Endothelial cell of umbilical vein (primary cell): Measurements from ENCODE around the gene FSD2. TPM values are rescaled to one million over a fixed set of nuclear protein-coding genes. Genes with fewer than 3 reads are reported as not detected.

Source experiments
- BruUV-seq: library from RNA; stranded (reverse); fragments of 400-500 nt; replicated peaks from 2 replicates; lab custom pipeline; 2021; lab: Mats Ljungman, UMichigan
- CTCF ChIA-PET: fragments of 300-600, 350-600 bp; sonication (Branson Sonifier 250); formaldehyde crosslinking; loops from one replicate; lab custom pipeline; 2021; ENCODE audit warnings: antibody characterized with exemption, inconsistent platforms; lab: Charles Lee
- POLR2A ChIA-PET: fragments of 300-600, 350-600 bp; sonication (Branson Sonifier 250); formaldehyde crosslinking; loops from one replicate; lab custom pipeline; 2021; ENCODE audit warnings: antibody characterized with exemption, inconsistent platforms; lab: Charles Lee
- DNase-seq: peaks from one replicate; pipeline ENCODE4 v3.0.0-alpha.2; 2011; ENCODE audit warnings: low read depth, low spot score
- FAIRE-seq: peaks from 2 replicates; lab custom pipeline; 2011; peaks lifted over from hg19 to GRCh38; lab: Jason Lieb, UNC
- H2AFZ ChIP-seq: 2 replicates; pipeline ENCODE4 v1.6.0; 2012; ENCODE audit warnings: low read depth, low read length, control low read depth, inconsistent platforms
- H3K27ac ChIP-seq: 2 replicates; pipeline ENCODE4 v1.5.1; 2011; ENCODE audit warnings: low read depth, mild to moderate bottlenecking, control low read depth, low read length, moderate library complexity; ENCODE audit not compliant: insufficient read depth
- H3K27me3 ChIP-seq, 2 experiments: 2 replicates each; pipeline versions ENCODE4 v1.6.0 to v1.6.1; 2011; ENCODE audit warnings: low read length in 2 of 2, mixed read lengths in 1 of 2; ENCODE audit not compliant: control insufficient read depth in 2 of 2, insufficient read depth in 2 of 2
- H3K36me3 ChIP-seq, 2 experiments: 2 replicates in 1 of 2; 3 replicates in 1 of 2; pipeline ENCODE4 v1.5.1; 2011; ENCODE audit warnings: low read length in 2 of 2, mild to moderate bottlenecking in 1 of 2, moderate library complexity in 1 of 2; ENCODE audit not compliant: control insufficient read depth in 2 of 2, insufficient read depth in 2 of 2; ENCODE audit errors: extremely low read depth in 1 of 2
- H3K4me1 ChIP-seq: 3 replicates; pipeline ENCODE4 v1.5.1; 2011; ENCODE audit warnings: mild to moderate bottlenecking, low read length; ENCODE audit not compliant: control insufficient read depth, insufficient read depth; ENCODE audit errors: extremely low read depth
- H3K4me2 ChIP-seq: 2 replicates; pipeline ENCODE4 v1.6.1; 2011; ENCODE audit warnings: low read length, control low read depth, mixed read lengths; ENCODE audit not compliant: insufficient read depth
- H3K4me3 ChIP-seq, 3 experiments: fragments of 200-600 bp in 1 of 3; sonication (generic), shearing (Covaris generic) in 1 of 3; replicated peaks in 1 of 3; 2 replicates each; pipeline ENCODE4 v1.5.1; 2011 to 2016; ENCODE audit warnings: control low read depth in 3 of 3, low read length in 3 of 3, mild to moderate bottlenecking in 2 of 3, inconsistent platforms in 1 of 3, low read depth in 1 of 3, moderate library complexity in 1 of 3; ENCODE audit not compliant: insufficient read depth in 1 of 3
- H3K79me2 ChIP-seq: 2 replicates; pipeline ENCODE4 v1.6.0; 2012; ENCODE audit warnings: low read length, inconsistent platforms; ENCODE audit not compliant: control insufficient read depth, insufficient read depth
- H3K9ac ChIP-seq: replicated peaks from 2 replicates; pipeline ENCODE3; 2011; ENCODE audit warnings: low read length, control low read depth; ENCODE audit not compliant: insufficient read depth; ENCODE audit errors: extremely low read depth
- H3K9me1 ChIP-seq: replicated peaks from 3 replicates; pipeline ENCODE4 v1.6.0; 2011; ENCODE audit warnings: mild to moderate bottlenecking, low read length; ENCODE audit not compliant: control insufficient read depth, insufficient read depth; ENCODE audit errors: extremely low read depth
- H3K9me3 ChIP-seq: replicated peaks from 2 replicates; pipeline ENCODE4 v1.5.1; 2012; ENCODE audit warnings: low read length, inconsistent platforms; ENCODE audit not compliant: control insufficient read depth, insufficient read depth
- H4K20me1 ChIP-seq: replicated peaks from 2 replicates; pipeline ENCODE3; 2011; ENCODE audit warnings: mild to moderate bottlenecking, low read length; ENCODE audit not compliant: control insufficient read depth, insufficient read depth; ENCODE audit errors: extremely low read depth
- CTCF ChIP-seq, 2 donors: IDR thresholded peaks; 1 replicate in 1 of 2; 2 replicates in 1 of 2; pipeline ENCODE4 v1.5.1; 2011; ENCODE audit warnings: low read length in 2 of 2, mild to moderate bottlenecking in 2 of 2, moderate library complexity in 2 of 2, control low read depth in 1 of 2, inconsistent platforms in 1 of 2, low read depth in 1 of 2; ENCODE audit not compliant: insufficient read depth in 1 of 2; ENCODE audit errors: extremely low read depth in 1 of 2
- EZH2 ChIP-seq: IDR thresholded peaks from 2 replicates; pipeline ENCODE4 v1.6.1; 2012; ENCODE audit warnings: borderline replicate concordance, low read depth, mild to moderate bottlenecking, moderate library complexity, low read length, inconsistent platforms; ENCODE audit not compliant: severe bottlenecking
- FOS ChIP-seq: IDR thresholded peaks from 2 replicates; pipeline ENCODE4 v1.6.1; 2011; ENCODE audit warnings: mild to moderate bottlenecking, low read length, moderate library complexity, borderline replicate concordance; ENCODE audit not compliant: insufficient read depth
- GATA2 ChIP-seq: IDR thresholded peaks from 2 replicates; pipeline ENCODE4 v1.7.0; 2011; ENCODE audit warnings: low read depth, mild to moderate bottlenecking, moderate library complexity, mixed read lengths, low read length; ENCODE audit not compliant: insufficient read length, insufficient read depth
- JUN ChIP-seq: IDR thresholded peaks from 2 replicates; pipeline ENCODE4 v1.6.1; 2011; ENCODE audit warnings: borderline replicate concordance, low read depth; ENCODE audit not compliant: insufficient read length, insufficient read depth
- MAX ChIP-seq: IDR thresholded peaks from 2 replicates; pipeline ENCODE4 v1.6.1; 2011; ENCODE audit not compliant: insufficient read depth, insufficient read length
- MYC ChIP-seq: IDR thresholded peaks from one replicate; pipeline ENCODE4 v1.6.1; 2011; ENCODE audit warnings: mild to moderate bottlenecking, low read depth, low read length
- POLR2A ChIP-seq: IDR thresholded peaks from 2 replicates; pipeline ENCODE4 v1.6.1; 2012; ENCODE audit warnings: low read depth, mild to moderate bottlenecking, control low read depth, low read length
- POLR2AphosphoS5 ChIP-seq: IDR thresholded peaks from 2 replicates; pipeline ENCODE4 v1.6.1; 2012; ENCODE audit warnings: low read depth, mild to moderate bottlenecking, control low read depth, low read length, moderate library complexity; ENCODE audit not compliant: insufficient read depth
- dilution Hi-C: fragments of 300-500 bp; cut with MboI; formaldehyde crosslinking; loops from one replicate; pipeline ENCODE4 v1.15.0; 2019; ENCODE audit warnings: low sequenced_read_pairs; ENCODE audit not compliant: extremely low pct_ligation_motif_present
- intact Hi-C: fragments of 100-400 bp; cut with micrococcal nuclease; formaldehyde crosslinking; loops from one replicate; pipeline ENCODE4 v1.10.0; 2022
- polyA plus RNA-seq, 4 experiments: library from polyadenylated mRNA; depleted of rRNA in 3 of 4; stranded (reverse) in 3 of 4; unstranded in 1 of 4; fragments of >200 nt; gene quantifications; 2 replicates each; pipeline versions ENCODE4 v1.2.1 to v1.2.3, GENCODE V29; 2011 to 2012; ENCODE audit warnings: missing spikeins in 1 of 4
- total RNA-seq: library from RNA; stranded (reverse); gene quantifications from 2 replicates; pipeline ENCODE4 v1.2.3, GENCODE V29; 2021

Gene FSD2
- total and polyA plus RNA-seq, 2 donors (not counting 3 experiments of a cell fraction or from before 2014, with no cell fraction given), result not detected

- no peak overlapping the region for H2AFZ ChIP-seq
- H3K9ac ChIP-seq, result no peak overlapping the region
- DNase-seq (no peak), FAIRE-seq (no peak)
- no peak overlapping the region for H3K27ac ChIP-seq
- TF ChIP-seq POLR2A, result no peak
- no peak for TF ChIP-seq GATA2
- no peak for TF ChIP-seq MAX
- no peak for TF ChIP-seq FOS
- TF ChIP-seq CTCF (IDR thresholded peaks at IDR 0.05; ENCODE audit: extremely low read depth in 1 of 2, insufficient read depth in 1 of 2, low read depth in 1 of 2, low read length in 2 of 2), result no peak
- TF ChIP-seq POLR2AphosphoS5, result no peak
- TF ChIP-seq MYC, result no peak
- no peak for TF ChIP-seq JUN
- no peak for TF ChIP-seq EZH2
- intact Hi-C loops (no loop called here), dilution Hi-C loops (no loop called here)
- H3K4me2 ChIP-seq, result no peak overlapping the region
- ChIA-PET POLR2A (no interaction called here), CTCF (no interaction called here)
- H3K79me2 ChIP-seq, result no peaks in the 10 kb centered on the region
- H3K9me3 ChIP-seq, result no peaks in the 10 kb centered on the region
- H4K20me1 ChIP-seq, result no peaks in the 10 kb centered on the region
- no peaks in the 10 kb centered on the region for H3K4me1 ChIP-seq
- no peak overlapping the region for H3K4me3 ChIP-seq
- no TSS peak for BruUV-seq
- H3K9me1 ChIP-seq, result no peaks in the 10 kb centered on the region
- H3K27me3 ChIP-seq, result peaks cover 0 to 4% of the 10 kb centered on the region in 2 experiments
- no peaks in the 10 kb centered on the region for H3K36me3 ChIP-seq
These were observed 7.2 kb downstream of the FSD2 start for GRCh38 chr15:82798531-82799166.
